DND-41 (cell line): Measurements from ENCODE around the gene PLPP1.

Experiments
- EZH2 ChIP-seq: IDR thresholded peaks from 3 replicates; pipeline ENCODE4 v1.6.1; 2012; ENCODE audit warnings: borderline replicate concordance, low read depth, mild to moderate bottlenecking, moderate library complexity, low read length, inconsistent platforms; ENCODE audit not compliant: severe bottlenecking
- TF ChIP-seq, protein P1 (sequence below): IDR thresholded peaks from 2 replicates; pipeline ENCODE4 v1.5.1; 2012; ENCODE audit warnings: borderline replicate concordance, low read length, moderate library complexity, mild to moderate bottlenecking; ENCODE audit not compliant: poor library complexity, severe bottlenecking; ENCODE audit errors: extremely low read depth

DNA sequence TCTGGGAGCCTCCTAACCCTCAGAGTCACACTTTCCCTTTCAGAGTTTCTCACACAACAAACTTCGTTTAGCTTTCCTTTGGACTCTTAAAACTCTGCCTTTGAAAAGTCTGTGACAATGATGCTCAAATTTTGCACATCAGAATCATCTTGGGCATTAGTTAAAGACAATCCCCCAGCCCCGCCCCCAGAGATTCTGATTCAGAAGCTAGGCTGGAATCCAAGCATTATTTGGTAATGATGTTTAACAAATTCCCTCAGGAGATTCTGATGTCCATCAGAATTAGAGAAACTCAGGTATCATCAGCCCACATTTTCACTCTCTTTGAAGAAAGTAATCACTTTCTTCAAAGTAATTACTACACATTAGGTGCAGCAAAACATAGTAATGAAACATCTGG lies 9.6 kb upstream of the PLPP1 start:
- TF ChIP-seq, protein P1, sequence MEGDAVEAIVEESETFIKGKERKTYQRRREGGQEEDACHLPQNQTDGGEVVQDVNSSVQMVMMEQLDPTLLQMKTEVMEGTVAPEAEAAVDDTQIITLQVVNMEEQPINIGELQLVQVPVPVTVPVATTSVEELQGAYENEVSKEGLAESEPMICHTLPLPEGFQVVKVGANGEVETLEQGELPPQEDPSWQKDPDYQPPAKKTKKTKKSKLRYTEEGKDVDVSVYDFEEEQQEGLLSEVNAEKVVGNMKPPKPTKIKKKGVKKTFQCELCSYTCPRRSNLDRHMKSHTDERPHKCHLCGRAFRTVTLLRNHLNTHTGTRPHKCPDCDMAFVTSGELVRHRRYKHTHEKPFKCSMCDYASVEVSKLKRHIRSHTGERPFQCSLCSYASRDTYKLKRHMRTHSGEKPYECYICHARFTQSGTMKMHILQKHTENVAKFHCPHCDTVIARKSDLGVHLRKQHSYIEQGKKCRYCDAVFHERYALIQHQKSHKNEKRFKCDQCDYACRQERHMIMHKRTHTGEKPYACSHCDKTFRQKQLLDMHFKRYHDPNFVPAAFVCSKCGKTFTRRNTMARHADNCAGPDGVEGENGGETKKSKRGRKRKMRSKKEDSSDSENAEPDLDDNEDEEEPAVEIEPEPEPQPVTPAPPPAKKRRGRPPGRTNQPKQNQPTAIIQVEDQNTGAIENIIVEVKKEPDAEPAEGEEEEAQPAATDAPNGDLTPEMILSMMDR: no peak
- no peak for TF ChIP-seq EZH2
